Body of pancreas (tissue), 4 donors: ENCODE data around the gene FOXR1. TPM values are rescaled to one million over a fixed set of nuclear protein-coding genes. Genes with fewer than 3 reads are reported as not detected.

Source experiments
- ATAC-seq: fragments of 150-250 bp; one replicate; pipeline ENCODE4 v1.9.1; 2016
- DNase-seq, 4 donors: peaks; one replicate each; pipeline ENCODE4 v3.0.0-alpha.2; 2019
- H3K27ac ChIP-seq, 4 donors: fragments of 200-600 bp; sonication (generic); 1 replicate in 3 of 4; 2 replicates in 1 of 4; pipeline versions ENCODE4 v1.5.1 to v1.6.1; 2016 to 2019; ENCODE audit warnings: mild to moderate bottlenecking in 1 of 4, mixed read lengths in 1 of 4, moderate library complexity in 1 of 4
- H3K27me3 ChIP-seq, 2 donors: fragments of 200-600 bp; sonication (generic); one replicate each; pipeline ENCODE4 v1.6.0; 2016; ENCODE audit warnings: mild to moderate bottlenecking in 1 of 2
- H3K36me3 ChIP-seq, 2 donors: fragments of 200-600 bp; sonication (generic); replicated peaks in 1 of 2; 2 replicates each; pipeline ENCODE4 v1.5.1; 2016; ENCODE audit warnings: low read depth in 2 of 2; ENCODE audit not compliant: insufficient read depth in 1 of 2
- H3K4me1 ChIP-seq: fragments of 200-600 bp; sonication (generic); one replicate; pipeline ENCODE4 v1.6.0; 2016
- H3K4me3 ChIP-seq, 2 donors: fragments of 200-600 bp; sonication (generic); 1 replicate in 1 of 2; 2 replicates in 1 of 2; pipeline ENCODE4 v1.5.1; 2016 to 2019
- H3K9me3 ChIP-seq, 3 donors: fragments of 200-600 bp; sonication (generic); 1 replicate in 2 of 3; 2 replicates in 1 of 3; pipeline ENCODE4 v1.5.1; 2016
- POLR2A ChIP-seq, 3 donors: fragments of 450-650 bp; IDR thresholded peaks; one replicate each; pipeline ENCODE4 v1.6.1; 2016; ENCODE audit warnings: antibody characterized with exemption in 3 of 3, mild to moderate bottlenecking in 2 of 3
- WGBS, 2 donors: methylation state at CpG; one replicate each; pipeline ENCODE4 v1.1.5; 2017; 5-methylcytosine and 5-hydroxymethylcytosine counted together
- intact Hi-C: fragments of 100-400 bp; cut with DNase I; formaldehyde crosslinking; loops from one replicate; pipeline ENCODE4 v1.15.1; 2023
- total RNA-seq, 2 donors: library from RNA; depleted of rRNA; stranded (reverse); fragments of >200 nt; gene quantifications; one replicate each; pipeline ENCODE4 v1.1.0, GENCODE V29; 2016
- TF ChIP-seq, protein P1 (sequence below), 7 experiments: fragments of 450-650 bp in 4 of 7; fragments of 200-600 bp in 3 of 7; sonication (generic) in 3 of 7; IDR thresholded peaks; one replicate each; pipeline ENCODE4 v1.5.1; 2016 to 2019; ENCODE audit warnings: antibody characterized with exemption in 7 of 7

Gene FOXR1
- total RNA-seq, 2 donors from 2014 or later, result not detected

DNA sequence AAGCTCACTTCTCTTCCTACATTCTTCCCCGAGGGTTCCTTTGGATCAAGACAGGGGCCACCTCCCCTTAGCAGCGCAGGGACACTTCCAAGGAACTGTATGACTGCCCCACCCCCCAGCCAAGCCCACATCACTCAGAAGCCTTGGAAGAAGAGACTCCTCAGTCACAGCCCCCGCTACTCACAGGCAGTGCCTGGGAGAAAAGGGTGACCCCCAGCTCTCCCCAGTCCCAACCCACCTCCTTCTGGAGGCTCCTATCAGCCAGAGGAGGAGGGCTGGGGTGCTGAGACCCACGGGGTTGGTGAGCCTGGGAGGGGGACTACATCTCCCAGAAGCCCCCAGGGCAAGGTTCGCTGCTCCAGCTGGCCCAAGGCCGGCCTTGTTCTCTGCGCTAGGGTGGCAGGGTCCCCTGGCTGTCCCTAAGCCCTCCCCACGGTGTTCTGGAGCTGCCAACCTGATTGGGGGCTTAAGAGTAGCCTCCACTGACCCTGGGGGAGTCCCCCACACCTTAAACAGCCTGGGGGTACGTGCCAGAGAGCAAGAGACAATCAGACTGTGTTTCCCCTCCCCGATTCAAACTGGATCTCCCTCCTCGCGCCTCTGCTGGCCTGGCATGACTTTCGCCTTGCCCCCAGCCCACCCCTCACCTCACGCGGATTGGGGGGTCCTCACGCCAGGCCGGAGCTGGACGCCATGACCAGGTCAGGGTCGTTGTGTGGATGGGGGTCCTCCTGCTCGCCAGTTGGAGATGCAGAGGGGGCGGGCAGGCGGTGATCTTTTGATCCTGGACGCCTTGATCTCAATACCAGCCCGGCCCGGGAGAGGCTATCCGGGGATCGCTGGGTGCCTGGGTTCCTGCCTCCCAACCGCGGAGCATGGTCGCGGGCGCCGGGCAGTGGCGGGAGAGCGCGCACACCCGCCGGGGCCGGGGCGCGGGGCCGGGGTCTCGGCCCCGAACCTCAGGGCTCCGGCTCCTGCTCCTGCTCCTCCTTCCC is 46.7 kb upstream of the FOXR1 start:
- WGBS, 2 donors, result 0% methylated on average over 18 to 45 of the region's 45 CpGs
- Histone ChIP-seq H3K4me1 (peaks cover 68% of the 10 kb centered on the region), H3K27ac (peak overlapping the region; percentile 95 to 99 (median 96)), H3K9me3 (no peaks in the 10 kb centered on the region), H3K27me3 (no peaks in the 10 kb centered on the region), H3K36me3 (no peaks in the 10 kb centered on the region), H3K4me3 (peak overlapping the region; percentile 84 to 85)
- TF ChIP-seq, protein P1, sequence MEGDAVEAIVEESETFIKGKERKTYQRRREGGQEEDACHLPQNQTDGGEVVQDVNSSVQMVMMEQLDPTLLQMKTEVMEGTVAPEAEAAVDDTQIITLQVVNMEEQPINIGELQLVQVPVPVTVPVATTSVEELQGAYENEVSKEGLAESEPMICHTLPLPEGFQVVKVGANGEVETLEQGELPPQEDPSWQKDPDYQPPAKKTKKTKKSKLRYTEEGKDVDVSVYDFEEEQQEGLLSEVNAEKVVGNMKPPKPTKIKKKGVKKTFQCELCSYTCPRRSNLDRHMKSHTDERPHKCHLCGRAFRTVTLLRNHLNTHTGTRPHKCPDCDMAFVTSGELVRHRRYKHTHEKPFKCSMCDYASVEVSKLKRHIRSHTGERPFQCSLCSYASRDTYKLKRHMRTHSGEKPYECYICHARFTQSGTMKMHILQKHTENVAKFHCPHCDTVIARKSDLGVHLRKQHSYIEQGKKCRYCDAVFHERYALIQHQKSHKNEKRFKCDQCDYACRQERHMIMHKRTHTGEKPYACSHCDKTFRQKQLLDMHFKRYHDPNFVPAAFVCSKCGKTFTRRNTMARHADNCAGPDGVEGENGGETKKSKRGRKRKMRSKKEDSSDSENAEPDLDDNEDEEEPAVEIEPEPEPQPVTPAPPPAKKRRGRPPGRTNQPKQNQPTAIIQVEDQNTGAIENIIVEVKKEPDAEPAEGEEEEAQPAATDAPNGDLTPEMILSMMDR (IDR thresholded peaks at IDR 0.05), result no peak
- no peak for TF ChIP-seq POLR2A (IDR thresholded peaks at IDR 0.05)
- DNase-seq (peak; percentile 61 to 73 (median 64)), ATAC-seq (no peak)
- intact Hi-C loops, result no loop called here

DNA sequence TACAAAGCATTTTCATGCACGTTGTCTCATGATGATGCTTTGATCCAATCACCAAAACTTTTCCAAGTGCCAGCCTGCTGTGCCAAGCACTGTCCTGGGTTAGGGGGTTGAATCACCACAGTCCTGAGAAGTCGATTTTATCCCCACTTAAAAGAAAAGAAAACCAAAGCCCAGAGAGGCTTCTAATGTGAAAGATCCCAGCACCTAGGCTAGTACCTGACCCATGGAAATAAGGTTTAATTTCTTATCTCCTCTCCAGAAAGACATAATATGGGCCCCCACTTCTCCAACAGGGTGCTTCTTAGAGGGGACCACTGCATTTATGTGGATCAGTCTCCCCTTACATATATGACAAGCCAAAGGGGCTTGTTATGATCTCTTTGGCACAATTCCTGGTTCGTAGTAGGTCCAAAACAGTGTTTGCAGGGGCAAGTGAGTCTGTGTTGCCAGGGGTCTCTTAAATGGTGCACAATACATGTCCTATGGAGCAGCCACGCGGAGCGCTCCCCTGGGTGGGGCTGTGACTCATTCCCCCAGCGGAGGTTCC is 43.9 kb upstream of the FOXR1 start:
- intact Hi-C loops, result no loop called here
- TF ChIP-seq POLR2A (IDR thresholded peaks at IDR 0.05), result no peak
- TF ChIP-seq, protein P1 (IDR thresholded peaks at IDR 0.05), result no peak
- Histone ChIP-seq H3K4me1 (peaks cover 46% of the 10 kb centered on the region), H3K27ac (peak overlapping the region; percentile 96 to 98 (median 96)), H3K9me3 (no peaks in the 10 kb centered on the region), H3K27me3 (no peaks in the 10 kb centered on the region), H3K36me3 (no peaks in the 10 kb centered on the region), H3K4me3 (no peak overlapping the region)
- no peak for DNase-seq
- WGBS, 2 donors, result 2% methylated on average over 6 to 7 of the region's 7 CpGs
- ATAC-seq, result no peak

DNA sequence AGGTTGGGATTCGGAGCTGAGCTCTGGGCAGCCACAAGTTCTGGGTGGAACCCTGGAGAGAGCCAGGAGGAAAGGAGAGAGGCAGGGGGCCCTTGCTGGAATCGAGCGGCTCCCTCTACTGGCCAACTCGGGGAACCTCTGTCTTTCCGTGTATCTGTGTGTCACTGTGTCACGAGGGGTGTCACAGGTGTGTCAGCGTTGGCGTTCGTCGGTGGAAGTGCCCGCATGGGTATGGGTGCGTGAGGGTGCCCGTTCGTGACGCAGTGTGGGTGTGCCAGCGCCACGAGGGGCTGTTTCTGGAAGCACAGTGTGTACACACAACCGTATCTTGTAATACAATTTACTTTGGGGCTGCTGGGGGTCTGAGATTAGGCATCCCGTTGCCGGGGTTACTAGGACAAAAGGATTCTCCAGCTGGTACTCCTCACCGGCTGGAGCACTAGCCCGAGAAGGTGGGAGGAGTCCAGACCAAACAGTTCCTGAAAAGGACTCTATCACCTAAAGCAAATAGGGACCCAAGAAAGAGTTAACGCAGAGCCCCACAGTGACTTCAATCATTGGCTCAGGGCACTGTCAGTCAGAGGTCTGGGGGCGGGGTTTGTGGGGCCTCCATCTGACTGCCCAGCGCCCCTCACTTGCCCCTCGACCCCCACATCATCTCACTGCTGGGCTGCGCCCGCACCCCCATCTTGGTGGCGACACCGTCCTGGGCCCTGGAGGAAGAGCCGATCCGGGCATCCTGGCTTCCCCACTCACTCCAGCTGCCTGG is 43.3 kb upstream of the FOXR1 start:
- intact Hi-C loops, result no loop called here
- peak; percentile 92 to 96 (median 96) for DNase-seq
- Histone ChIP-seq H3K9me3 (no peaks in the 10 kb centered on the region), H3K27ac (peak overlapping the region; percentile 96 to 98 (median 96)), H3K27me3 (no peaks in the 10 kb centered on the region), H3K36me3 (no peaks in the 10 kb centered on the region), H3K4me1 (peaks cover 46% of the 10 kb centered on the region), H3K4me3 (peak overlapping the region; percentile 45 to 55)
- ATAC-seq, result peak; percentile 68
- TF ChIP-seq, protein P1 (IDR thresholded peaks at IDR 0.05), result peak; percentile 80 to 99 (median 98)
- peak; percentile 29 to 66 (median 65) for TF ChIP-seq POLR2A (IDR thresholded peaks at IDR 0.05)
- 0% methylated on average over 4 to 31 of the region's 32 CpGs for WGBS, 2 donors

DNA sequence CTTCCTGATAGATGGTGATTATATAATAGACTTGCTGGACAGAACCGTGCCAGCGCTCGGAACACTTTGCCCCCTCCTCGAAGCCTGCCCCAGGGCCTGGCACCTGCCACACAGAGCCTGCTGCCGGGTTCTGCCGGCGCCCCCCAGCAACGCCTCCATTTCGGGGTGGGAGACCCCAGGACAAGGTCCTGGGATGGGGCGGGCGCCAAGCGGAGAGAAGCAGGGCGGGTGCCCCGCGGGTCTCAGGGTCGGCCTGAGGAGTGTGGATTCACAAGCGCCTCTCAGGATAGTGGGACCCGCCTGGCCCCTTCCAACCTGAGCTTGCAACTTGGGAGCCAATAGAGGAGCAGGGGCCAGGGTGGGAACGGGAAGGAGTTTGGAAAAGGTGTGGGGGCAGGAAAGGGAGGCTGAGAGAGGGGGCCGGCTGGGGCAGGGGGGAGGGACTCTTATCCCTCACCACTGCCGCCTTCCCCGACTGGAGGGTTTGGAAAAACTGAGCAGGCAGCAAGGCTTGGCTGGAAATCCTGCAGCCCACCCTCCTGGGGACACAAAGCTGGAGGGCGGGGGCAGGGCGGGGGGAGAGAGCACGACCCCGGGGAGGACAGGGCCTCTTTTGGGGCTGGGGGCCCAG is 42.6 kb upstream of the FOXR1 start:
- Histone ChIP-seq H3K27ac (peak overlapping the region; percentile 96 to 98 (median 96)), H3K36me3 (no peaks in the 10 kb centered on the region), H3K4me1 (peaks cover 46% of the 10 kb centered on the region), H3K4me3 (peak overlapping the region; percentile 45 to 55), H3K27me3 (no peaks in the 10 kb centered on the region), H3K9me3 (no peaks in the 10 kb centered on the region)
- TF ChIP-seq POLR2A (IDR thresholded peaks at IDR 0.05), result no peak
- TF ChIP-seq, protein P1 (IDR thresholded peaks at IDR 0.05), result peak in 1 of 7 experiments; percentile 9
- DNase-seq (peak in 3 of 4 donors; percentile 76 to 78 (median 77)), ATAC-seq (peak; percentile 45)
- 0% methylated on average over 9 to 25 of the region's 26 CpGs for WGBS, 2 donors
- intact Hi-C loops, result no loop called here
